Upper lobe of left lung (tissue), 4 donors: ENCODE measurements around the gene KBTBD12.

ENCODE experiments used
- CTCF ChIP-seq, 6 experiments: fragments of 450-650 bp in 4 of 6; fragments of 200-600 bp in 2 of 6; sonication (generic) in 2 of 6; IDR thresholded peaks; one replicate each; pipeline ENCODE4 v1.5.1; 2016 to 2019; ENCODE audit warnings: antibody characterized with exemption in 6 of 6
- POLR2A ChIP-seq, 4 donors: fragments of 450-650 bp; IDR thresholded peaks; one replicate each; pipeline ENCODE4 v1.5.1; 2016 to 2017; ENCODE audit warnings: antibody characterized with exemption in 4 of 4, mild to moderate bottlenecking in 2 of 4

- TF ChIP-seq CTCF (IDR thresholded peaks at IDR 0.05) (no peak), POLR2A (IDR thresholded peaks at IDR 0.05) (no peak)
These were observed 983 bp downstream of the KBTBD12 start for GRCh38 chr3:127915937-127916493.
